B cell (primary cell): ENCODE results near the gene USB1. TPM values are rescaled to one million over a fixed set of nuclear protein-coding genes. Genes with fewer than 3 reads are reported as not detected.

Experiments
- ATAC-seq: fragments of 200-7000 bp; cut with Tn5 transposase; one replicate; pipeline ENCODE4 v1.10.0; 2021; ENCODE audit warnings: low read depth, mild to moderate bottlenecking, moderate number of reproducible peaks, moderate library complexity
- CTCF ChIA-PET: fragments of 350-600 bp; sonication (Branson Sonifier 250); formaldehyde crosslinking; loops from one replicate; lab custom pipeline; 2021; ENCODE audit warnings: antibody characterized with exemption, inconsistent platforms; lab: Charles Lee
- POLR2A ChIA-PET: fragments of 350-600 bp; sonication (Branson Sonifier 250); formaldehyde crosslinking; loops from one replicate; lab custom pipeline; 2021; ENCODE audit warnings: antibody characterized with exemption; lab: Charles Lee
- DNase-seq: peaks from one replicate; pipeline ENCODE4 v3.0.0; 2013
- H2AFZ ChIP-seq: 2 replicates; pipeline ENCODE4 v1.6.1; 2012; ENCODE audit warnings: mild to moderate bottlenecking, low read depth, low read length; ENCODE audit not compliant: insufficient read depth, poor library complexity, severe bottlenecking
- H3K27ac ChIP-seq, 2 donors: 1 replicate in 1 of 2; 2 replicates in 1 of 2; pipeline ENCODE4 v1.5.1; 2012 to 2013; ENCODE audit warnings: low read length in 2 of 2, mild to moderate bottlenecking in 2 of 2, moderate library complexity in 1 of 2
- H3K27me3 ChIP-seq, 4 experiments: fragments of 200-600 bp in 1 of 4; sonication (generic) in 1 of 4; replicated peaks in 1 of 4; 1 replicate in 2 of 4; 2 replicates in 2 of 4; pipeline versions ENCODE4 v1.6.1 to v1.7.0; 2013 to 2016; ENCODE audit warnings: low read length in 3 of 4, mild to moderate bottlenecking in 2 of 4, mixed read lengths in 1 of 4, moderate library complexity in 1 of 4; ENCODE audit not compliant: insufficient read depth in 4 of 4, control insufficient read depth in 3 of 4; ENCODE audit errors: control extremely low read depth in 1 of 4
- H3K36me3 ChIP-seq, 2 experiments: replicated peaks in 1 of 2; 1 replicate in 1 of 2; 2 replicates in 1 of 2; pipeline versions ENCODE4 v1.6.1 to v1.7.1; 2013; ENCODE audit warnings: low read length in 1 of 2; ENCODE audit not compliant: insufficient read depth in 2 of 2, control insufficient read depth in 1 of 2; ENCODE audit errors: control extremely low read depth in 1 of 2, extremely low read depth in 1 of 2
- H3K4me1 ChIP-seq, 2 donors: fragments of 200-600 bp in 1 of 2; sonication (generic) in 1 of 2; 1 replicate in 1 of 2; 2 replicates in 1 of 2; pipeline versions ENCODE4 v1.5.1 to v1.6.1; 2013 to 2017; ENCODE audit warnings: low read length in 2 of 2; ENCODE audit not compliant: control insufficient read depth in 2 of 2, insufficient read depth in 2 of 2
- H3K4me2 ChIP-seq: replicated peaks from 2 replicates; pipeline ENCODE3; 2012; ENCODE audit warnings: mild to moderate bottlenecking, low read depth, low read length; ENCODE audit not compliant: poor library complexity, severe bottlenecking
- H3K4me3 ChIP-seq, 5 experiments: fragments of 200-600 bp in 1 of 5; sonication (generic) in 1 of 5; 1 replicate in 3 of 5; 2 replicates in 2 of 5; pipeline versions ENCODE4 v1.5.1 to v1.7.0; 2011 to 2016; ENCODE audit warnings: low read length in 4 of 5, mild to moderate bottlenecking in 4 of 5, low read depth in 2 of 5, control low read depth in 1 of 5, moderate library complexity in 1 of 5; ENCODE audit not compliant: insufficient read depth in 1 of 5; ENCODE audit errors: control extremely low read depth in 1 of 5, extremely low read depth in 1 of 5
- H3K79me2 ChIP-seq: fragments of 200-600 bp; sonication (generic); one replicate; pipeline ENCODE4 v1.6.0; 2016; ENCODE audit warnings: low read length; ENCODE audit not compliant: control insufficient read depth, insufficient read depth
- H3K9ac ChIP-seq: fragments of 200-600 bp; sonication (generic); 2 replicates; pipeline ENCODE4 v1.6.1; 2017; ENCODE audit warnings: mild to moderate bottlenecking, low read length, moderate library complexity
- H3K9me3 ChIP-seq, 3 donors: one replicate each; pipeline versions ENCODE4 v1.6.1 to v1.7.1; 2013; ENCODE audit warnings: low read length in 2 of 3; ENCODE audit not compliant: control insufficient read depth in 2 of 3, insufficient read depth in 1 of 3; ENCODE audit errors: control extremely low read depth in 1 of 3
- H4K20me1 ChIP-seq: 2 replicates; pipeline ENCODE4 v1.6.0; 2012; ENCODE audit warnings: mild to moderate bottlenecking, low read length; ENCODE audit not compliant: insufficient read depth, control insufficient read depth, poor library complexity, severe bottlenecking
- H3K27ac Mint-ChIP-seq: one replicate; pipeline ENCODE4 v1.8.0; 2021; ENCODE audit warnings: mixed read lengths
- H3K27me3 Mint-ChIP-seq: one replicate; pipeline ENCODE4 v1.8.0; 2021; ENCODE audit warnings: mixed read lengths
- H3K4me1 Mint-ChIP-seq: one replicate; pipeline ENCODE4 v1.8.0; 2021; ENCODE audit warnings: mixed read lengths
- H3K4me3 Mint-ChIP-seq: one replicate; pipeline ENCODE4 v1.8.0; 2021; ENCODE audit warnings: mixed read lengths
- H3K9me3 Mint-ChIP-seq: one replicate; pipeline ENCODE4 v1.8.0; 2022; ENCODE audit warnings: mixed read lengths; ENCODE audit not compliant: insufficient read depth
- EZH2 ChIP-seq: IDR thresholded peaks from 2 replicates; pipeline ENCODE4 v1.6.1; 2012; ENCODE audit warnings: borderline replicate concordance, low read depth, mild to moderate bottlenecking, moderate library complexity, low read length; ENCODE audit not compliant: insufficient read depth, poor library complexity, severe bottlenecking
- WGBS: methylation state at CpG from one replicate; pipeline ENCODE4 v1.1.5; 2013; ENCODE audit warnings: missing lambda C conversion rate; ENCODE audit not compliant: insufficient coverage; 5-methylcytosine and 5-hydroxymethylcytosine counted together
- intact Hi-C: fragments of 100-400 bp; cut with micrococcal nuclease; formaldehyde crosslinking; loops from one replicate; pipeline ENCODE4 v1.10.0; 2022
- polyA plus RNA-seq: library from polyadenylated mRNA; depleted of rRNA; stranded (reverse); fragments of >200 nt; gene quantifications from 2 replicates; pipeline ENCODE4 v1.2.3, GENCODE V29; 2012
- total RNA-seq, 2 donors: library from RNA; stranded (reverse); fragments of 120-200 nt in 1 of 2; gene quantifications; 1 replicate in 1 of 2; 2 replicates in 1 of 2; pipeline versions ENCODE4 v1.2.3 to v1.2.4, GENCODE V29; 2013 to 2022
- TF ChIP-seq, protein P1 (sequence below): fragments of 200-600 bp; IDR thresholded peaks from one replicate; pipeline ENCODE4 v1.8.0; 2022; ENCODE audit warnings: antibody characterized with exemption, mild to moderate bottlenecking

The USB1 gene
- total and polyA plus RNA-seq, 2 donors (not counting 1 experiment from before 2014, with no cell fraction given) = 32.8 to 37.0 TPM

DNA sequence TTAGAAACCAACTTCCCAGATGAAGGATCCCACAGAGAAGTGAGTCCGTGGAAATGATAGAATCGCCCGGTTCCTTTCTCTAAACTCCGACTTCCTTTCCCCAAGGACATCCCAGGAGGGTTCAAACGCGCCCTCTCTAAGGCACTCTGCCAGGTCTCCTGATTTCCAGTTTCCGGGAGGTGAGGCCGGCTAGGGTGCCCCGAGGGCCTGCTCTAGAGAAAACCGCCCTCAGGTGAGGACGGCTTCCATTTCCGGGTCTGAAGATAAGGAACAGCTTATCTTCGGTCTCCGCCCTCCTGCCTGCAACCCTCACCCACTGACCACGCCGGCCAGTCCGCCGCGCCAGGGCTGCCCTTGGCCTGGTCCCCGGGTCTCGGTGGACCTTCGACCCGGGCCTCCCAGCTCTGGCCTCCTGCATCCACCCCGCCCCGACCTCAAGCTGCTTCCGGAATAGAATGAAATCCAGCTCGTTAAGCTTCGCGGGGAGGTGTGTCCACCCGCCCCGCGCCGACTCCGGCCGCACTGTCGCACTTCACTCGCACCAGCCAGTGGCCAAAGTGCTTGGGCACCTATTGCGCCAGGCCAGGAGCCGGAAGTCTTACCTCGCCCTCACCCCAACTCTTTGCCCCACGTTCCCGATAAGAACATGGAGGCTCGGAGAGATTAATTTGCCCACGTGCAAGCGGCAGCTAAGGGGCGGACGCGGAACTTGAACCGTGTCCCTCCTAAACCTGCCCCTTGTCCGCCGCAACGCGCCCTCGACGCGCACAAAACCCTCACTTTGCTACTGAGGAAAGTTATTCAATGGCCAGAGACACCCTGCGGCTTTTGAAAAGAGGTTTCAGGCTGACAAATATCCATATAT, 23.5 kb downstream of the USB1 start:
- WGBS = 22% methylated on average over 56 of the region's 57 CpGs
- peak overlapping the region; percentile 70 for H3K9ac ChIP-seq
- CTCF ChIA-PET = interaction anchor here (0.6 to 1.9 kb wide), 7 partner anchors 23 to 282 kb away, joined by 3 to 8 read pairs (median 4); partner anchors contain the start of gene USB1

More for the DNA sequence above, 23.5 kb downstream of the USB1 start:
- peak overlapping the region; percentile 98 for H3K4me2 ChIP-seq
- no peaks in the 10 kb centered on the region for H3K36me3 ChIP-seq
- DNase-seq (peak; percentile 40), ATAC-seq (peak; percentile 10)
- peak overlapping the region; percentile 83 for H3K27ac Mint-ChIP-seq
- no peaks in the 10 kb centered on the region for H3K9me3 ChIP-seq
- no peaks in the 10 kb centered on the region for H3K9me3 Mint-ChIP-seq
- H2AFZ ChIP-seq = peak overlapping the region; percentile 87
- H3K27me3 Mint-ChIP-seq = peaks cover 26% of the 10 kb centered on the region
- peaks cover 11% of the 10 kb centered on the region for H3K4me1 Mint-ChIP-seq
- peaks cover 25 to 26% of the 10 kb centered on the region in 2 donors for H3K4me1 ChIP-seq
- TF ChIP-seq EZH2 = no peak
- TF ChIP-seq, protein P1, sequence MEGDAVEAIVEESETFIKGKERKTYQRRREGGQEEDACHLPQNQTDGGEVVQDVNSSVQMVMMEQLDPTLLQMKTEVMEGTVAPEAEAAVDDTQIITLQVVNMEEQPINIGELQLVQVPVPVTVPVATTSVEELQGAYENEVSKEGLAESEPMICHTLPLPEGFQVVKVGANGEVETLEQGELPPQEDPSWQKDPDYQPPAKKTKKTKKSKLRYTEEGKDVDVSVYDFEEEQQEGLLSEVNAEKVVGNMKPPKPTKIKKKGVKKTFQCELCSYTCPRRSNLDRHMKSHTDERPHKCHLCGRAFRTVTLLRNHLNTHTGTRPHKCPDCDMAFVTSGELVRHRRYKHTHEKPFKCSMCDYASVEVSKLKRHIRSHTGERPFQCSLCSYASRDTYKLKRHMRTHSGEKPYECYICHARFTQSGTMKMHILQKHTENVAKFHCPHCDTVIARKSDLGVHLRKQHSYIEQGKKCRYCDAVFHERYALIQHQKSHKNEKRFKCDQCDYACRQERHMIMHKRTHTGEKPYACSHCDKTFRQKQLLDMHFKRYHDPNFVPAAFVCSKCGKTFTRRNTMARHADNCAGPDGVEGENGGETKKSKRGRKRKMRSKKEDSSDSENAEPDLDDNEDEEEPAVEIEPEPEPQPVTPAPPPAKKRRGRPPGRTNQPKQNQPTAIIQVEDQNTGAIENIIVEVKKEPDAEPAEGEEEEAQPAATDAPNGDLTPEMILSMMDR = no peak
- no peaks in the 10 kb centered on the region for H4K20me1 ChIP-seq
- intact Hi-C loops = loop anchor here (10.0 kb wide), 1 partner anchor 460 kb away; no protein-coding TSS in a partner anchor
- H3K4me3 Mint-ChIP-seq = peak overlapping the region; percentile 94
- peaks cover 0 to 44% (median 11%) of the 10 kb centered on the region in 4 experiments for H3K27me3 ChIP-seq
- H3K79me2 ChIP-seq = no peaks in the 10 kb centered on the region
- POLR2A ChIA-PET = interaction anchor here (0.5 to 0.7 kb wide), 3 partner anchors 25 to 309 kb away, joined by 3 to 5 read pairs (median 3); no protein-coding TSS in a partner anchor
- H3K27ac ChIP-seq = no peak overlapping the region
- H3K4me3 ChIP-seq = peak overlapping the region; percentile 19 to 72 (median 58)
